Activated CD4-positive, alpha-beta T cell treated with anti-CD3 and anti-CD28 coated beads, Interleukin-2, amount 10 ng/mL, durations not matched to agents 24 days and 14 days (primary cell): ENCODE data around the gene CHAMP1. TPM values are rescaled to one million over a fixed set of nuclear protein-coding genes. Genes with fewer than 3 reads are reported as not detected.

Experiments
- DNase-seq: peaks from one replicate; pipeline ENCODE4 v3.0.0; 2022
- H3K27ac Mint-ChIP-seq: one replicate; pipeline ENCODE4 v1.8.0; 2022; ENCODE audit warnings: mild to moderate bottlenecking, mixed read lengths
- H3K27me3 Mint-ChIP-seq: one replicate; pipeline ENCODE4 v1.8.0; 2022; ENCODE audit warnings: mixed read lengths
- H3K36me3 Mint-ChIP-seq: one replicate; pipeline ENCODE4 v1.8.0; 2022; ENCODE audit warnings: low read depth, mild to moderate bottlenecking, mixed read lengths
- H3K4me1 Mint-ChIP-seq: one replicate; pipeline ENCODE4 v1.8.0; 2021; ENCODE audit warnings: mixed read lengths
- H3K4me3 Mint-ChIP-seq: one replicate; pipeline ENCODE4 v1.8.0; 2022; ENCODE audit warnings: mild to moderate bottlenecking, moderate library complexity, mixed read lengths
- H3K9me3 Mint-ChIP-seq: one replicate; pipeline ENCODE4 v1.8.0; 2021; ENCODE audit warnings: mixed read lengths
- intact Hi-C: fragments of 100-400 bp; cut with micrococcal nuclease; formaldehyde crosslinking; loops from one replicate; pipeline ENCODE4 v1.15.1; 2023
- total RNA-seq: library from RNA; stranded (reverse); gene quantifications from 2 replicates; pipeline ENCODE4 v1.2.3, GENCODE V29; 2022

CHAMP1 gene
- 46.9 and 48.2 TPM in 2 replicates for total RNA-seq

DNA sequence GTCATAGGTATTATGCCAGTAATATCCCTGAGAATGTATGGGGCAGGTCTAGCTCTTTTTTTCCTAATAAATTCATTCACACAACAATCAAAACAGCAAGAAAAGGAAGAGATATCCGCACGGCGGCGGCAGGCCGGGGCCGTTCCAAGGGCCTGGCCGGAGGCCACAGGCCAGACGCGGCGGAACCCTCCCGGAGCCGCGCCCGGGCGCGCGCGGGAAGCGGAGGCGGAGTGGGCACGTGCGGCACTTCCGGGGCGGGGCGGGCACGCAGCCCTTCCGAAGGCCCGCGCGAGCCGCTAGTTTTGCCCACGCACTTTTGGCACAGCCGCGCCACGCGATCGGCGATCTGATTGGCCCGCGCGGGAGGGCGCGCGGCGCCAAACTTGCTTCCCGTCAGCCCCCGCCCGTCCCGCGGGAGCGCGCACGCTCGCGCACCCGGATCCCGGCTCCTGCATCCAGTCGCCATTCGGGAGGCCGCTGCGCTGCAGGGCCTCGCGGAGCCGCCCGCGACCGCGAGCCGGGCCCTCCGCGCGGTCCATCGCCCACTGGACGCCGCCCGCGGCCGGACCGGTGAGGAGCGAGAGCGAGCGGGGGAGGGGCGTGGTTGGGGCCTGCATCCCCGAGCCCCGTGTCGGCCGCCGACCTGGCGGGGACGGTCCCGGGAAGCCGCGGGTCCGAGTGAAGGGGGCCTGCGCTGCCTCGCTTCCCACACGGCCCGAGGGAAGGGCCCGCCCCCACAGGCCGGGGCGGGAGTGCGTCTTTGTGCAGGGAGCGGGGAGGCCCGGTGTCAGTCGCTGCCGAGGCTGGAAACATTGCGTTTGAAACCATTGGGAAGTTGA lies at the start of gene CHAMP1:
CHAMP1 (plus strand) TSS at position 430 of the 839 bp plus-strand sequence. CDS start 9,340 bp downstream, outside the sequence.
- no peaks in the 10 kb centered on the region for H3K27me3 Mint-ChIP-seq
- peak; percentile 98 for DNase-seq
- peaks cover 33% of the 10 kb centered on the region for H3K4me1 Mint-ChIP-seq
- peak within 1 kb of the TSS; percentile 94 for H3K27ac Mint-ChIP-seq
- no peaks in the 10 kb centered on the region for H3K9me3 Mint-ChIP-seq
- peaks cover 18% of the 10 kb centered on the region for H3K36me3 Mint-ChIP-seq
- intact Hi-C loops, result loop anchor here (1.0 kb wide), 1 partner anchor 33 kb away; the partner anchor contains the start of gene UPF3A
- H3K4me3 Mint-ChIP-seq, result peak within 1 kb of the TSS; percentile 86

- H3K4me1 Mint-ChIP-seq, result peaks cover 33% of the 10 kb centered on the region
Observed at GRCh38 chr13:114264886-114265611, 49.3 kb upstream of the CHAMP1 start.

DNA sequence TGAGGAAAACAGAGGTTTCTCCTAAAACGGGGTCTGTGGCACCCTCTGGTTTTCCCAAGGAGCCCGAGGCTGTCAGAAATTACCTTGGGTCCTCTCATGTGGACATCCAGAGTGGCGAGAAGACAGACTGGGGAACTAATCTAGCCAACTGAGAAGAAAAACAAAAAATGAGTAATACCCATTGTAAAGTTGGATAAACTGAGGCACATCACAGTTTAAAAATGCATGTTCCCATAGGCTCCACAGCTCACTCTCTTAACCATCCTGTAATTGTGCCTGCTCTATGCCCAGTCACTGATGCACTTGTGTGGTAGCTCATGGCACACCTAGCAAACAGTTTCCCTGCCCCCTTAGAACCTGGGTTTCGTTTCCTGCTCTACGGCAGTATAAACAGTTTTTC lies 48.1 kb upstream of the CHAMP1 start:
- intact Hi-C loops, result no loop called here
- no peak overlapping the region for H3K4me3 Mint-ChIP-seq
- no peak for DNase-seq
- H3K9me3 Mint-ChIP-seq, result no peaks in the 10 kb centered on the region
- no peaks in the 10 kb centered on the region for H3K27me3 Mint-ChIP-seq
- H3K36me3 Mint-ChIP-seq, result peaks cover 68% of the 10 kb centered on the region
- H3K4me1 Mint-ChIP-seq, result peaks cover 33% of the 10 kb centered on the region
- no peak overlapping the region for H3K27ac Mint-ChIP-seq

More at GRCh38 chr13:114264886-114265611, 49.3 kb upstream of the CHAMP1 start:
- no peaks in the 10 kb centered on the region for H3K27me3 Mint-ChIP-seq
- no peak for DNase-seq
- no peak overlapping the region for H3K27ac Mint-ChIP-seq
- no peaks in the 10 kb centered on the region for H3K9me3 Mint-ChIP-seq
- intact Hi-C loops, result no loop called here
- H3K4me3 Mint-ChIP-seq, result no peak overlapping the region
- peaks cover 73% of the 10 kb centered on the region for H3K36me3 Mint-ChIP-seq

- Mint-ChIP-seq H3K27me3 (no peaks in the 10 kb centered on the region), H3K4me1 (peaks cover 18% of the 10 kb centered on the region), H3K4me3 (no peak overlapping the region), H3K27ac (no peak overlapping the region), H3K36me3 (peaks cover 64% of the 10 kb centered on the region), H3K9me3 (no peaks in the 10 kb centered on the region)
- intact Hi-C loops, result no loop called here
- DNase-seq, result no peak
Observed at GRCh38 chr13:114268344-114269280, 45.7 kb upstream of the CHAMP1 start.

- DNase-seq, result no peak
- Mint-ChIP-seq H3K4me3 (no peak overlapping the region), H3K9me3 (no peaks in the 10 kb centered on the region), H3K27me3 (no peaks in the 10 kb centered on the region), H3K27ac (peak overlapping the region; percentile 16), H3K36me3 (peaks cover 64% of the 10 kb centered on the region), H3K4me1 (peaks cover 16% of the 10 kb centered on the region)
- intact Hi-C loops, result no loop called here
Observed at GRCh38 chr13:114269281-114269770, 45.0 kb upstream of the CHAMP1 start.

- no peaks in the 10 kb centered on the region for H3K27me3 Mint-ChIP-seq
- no peaks in the 10 kb centered on the region for H3K9me3 Mint-ChIP-seq
- intact Hi-C loops, result no loop called here
- no peak overlapping the region for H3K27ac Mint-ChIP-seq
- no peak for DNase-seq
- H3K36me3 Mint-ChIP-seq, result peaks cover 60% of the 10 kb centered on the region
- H3K4me3 Mint-ChIP-seq, result no peak overlapping the region
- H3K4me1 Mint-ChIP-seq, result peaks cover 17% of the 10 kb centered on the region
Observed at GRCh38 chr13:114272977-114273376, 41.3 kb upstream of the CHAMP1 start.

DNA sequence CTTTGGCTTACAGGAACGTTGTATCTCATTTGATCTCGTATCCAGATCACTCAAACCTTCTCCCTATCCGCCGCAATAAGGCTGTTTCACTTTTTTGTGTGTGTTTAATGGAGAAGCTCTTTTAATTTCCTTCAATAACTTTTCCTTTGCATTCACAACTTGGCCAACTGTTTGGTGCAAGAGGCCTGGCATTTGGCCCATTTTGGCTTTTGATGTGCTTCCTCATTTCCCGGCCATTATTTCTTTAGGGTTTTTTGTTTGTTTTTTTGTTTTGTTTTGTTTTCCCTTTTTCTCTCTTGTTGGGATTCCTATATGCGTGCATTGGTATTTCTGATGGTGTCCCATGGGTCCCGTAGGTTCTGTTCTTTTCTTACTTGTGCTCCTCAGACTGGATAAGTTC lies 39.0 kb upstream of the CHAMP1 start:
- Mint-ChIP-seq H3K4me3 (no peak overlapping the region), H3K4me1 (peaks cover 20% of the 10 kb centered on the region), H3K36me3 (peaks cover 49% of the 10 kb centered on the region), H3K27me3 (no peaks in the 10 kb centered on the region), H3K27ac (no peak overlapping the region), H3K9me3 (no peaks in the 10 kb centered on the region)
- DNase-seq, result no peak
- intact Hi-C loops, result no loop called here

- Mint-ChIP-seq H3K27ac (peak overlapping the region; percentile 99), H3K36me3 (peaks cover 45% of the 10 kb centered on the region), H3K4me1 (peaks cover 36% of the 10 kb centered on the region), H3K4me3 (no peak overlapping the region), H3K9me3 (no peaks in the 10 kb centered on the region), H3K27me3 (no peaks in the 10 kb centered on the region)
- intact Hi-C loops, result no loop called here
- no peak for DNase-seq
Observed at GRCh38 chr13:114279146-114279545, 35.2 kb upstream of the CHAMP1 start.

GRCh38 chr13:114279758-114280355 lies 34.4 kb upstream of the CHAMP1 start:
- peak; percentile 63 for DNase-seq
- Mint-ChIP-seq H3K4me3 (peak overlapping the region; percentile 69), H3K4me1 (peaks cover 39% of the 10 kb centered on the region), H3K27me3 (no peaks in the 10 kb centered on the region), H3K27ac (peak overlapping the region; percentile 99), H3K9me3 (no peaks in the 10 kb centered on the region), H3K36me3 (peaks cover 46% of the 10 kb centered on the region)
- intact Hi-C loops, result no loop called here

DNA sequence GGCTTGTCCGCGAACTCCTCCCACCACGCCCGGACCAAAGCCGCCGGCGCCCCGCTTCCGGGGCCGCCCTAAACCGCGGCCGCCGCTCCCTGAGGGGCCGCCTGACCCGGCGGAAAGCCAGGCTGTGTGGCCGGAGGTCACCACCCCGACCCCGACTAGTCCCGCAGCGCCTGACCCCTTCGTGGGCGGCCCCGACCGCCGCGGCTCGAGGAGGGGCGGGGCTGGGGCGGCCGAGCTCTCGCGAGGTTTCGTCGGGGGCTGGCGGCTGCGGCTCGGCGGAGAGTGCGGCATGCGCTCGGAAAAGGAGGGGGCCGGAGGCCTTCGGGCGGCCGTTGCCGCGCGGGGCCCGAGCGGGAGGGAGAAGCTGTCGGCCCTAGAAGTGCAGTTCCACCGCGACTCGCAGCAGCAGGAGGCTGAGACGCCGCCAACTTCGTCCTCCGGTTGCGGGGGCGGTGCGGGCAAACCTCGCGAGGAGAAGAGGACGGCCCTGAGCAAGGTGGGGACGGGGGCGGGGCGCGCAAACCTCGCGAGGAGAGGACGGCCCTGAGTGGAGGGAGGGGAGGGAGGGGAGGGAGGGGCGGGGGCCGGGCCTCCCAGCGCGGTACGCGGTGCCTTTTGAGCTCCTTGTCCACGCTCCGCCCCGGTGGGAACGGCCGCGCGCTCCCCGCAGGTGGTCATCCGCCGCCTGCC lies 32.8 kb upstream of the CHAMP1 start, which contains the start of gene UPF3A:
UPF3A (plus strand) TSS at position 251 of the 690 bp plus-strand sequence; CDS start at position 290, 39 bp downstream.
- H3K27ac Mint-ChIP-seq, result peak within 1 kb of the TSS; percentile 99
- peaks cover 40% of the 10 kb centered on the region for H3K36me3 Mint-ChIP-seq
- intact Hi-C loops, result loop anchor here (1.0 kb wide), 2 partner anchors 33 to 46 kb away; partner anchors contain the start of gene CHAMP1
- peak; percentile 96 for DNase-seq
- no peaks in the 10 kb centered on the region for H3K27me3 Mint-ChIP-seq
- H3K9me3 Mint-ChIP-seq, result no peaks in the 10 kb centered on the region
- peak within 1 kb of the TSS; percentile 94 for H3K4me3 Mint-ChIP-seq
- H3K4me1 Mint-ChIP-seq, result peaks cover 40% of the 10 kb centered on the region

DNA sequence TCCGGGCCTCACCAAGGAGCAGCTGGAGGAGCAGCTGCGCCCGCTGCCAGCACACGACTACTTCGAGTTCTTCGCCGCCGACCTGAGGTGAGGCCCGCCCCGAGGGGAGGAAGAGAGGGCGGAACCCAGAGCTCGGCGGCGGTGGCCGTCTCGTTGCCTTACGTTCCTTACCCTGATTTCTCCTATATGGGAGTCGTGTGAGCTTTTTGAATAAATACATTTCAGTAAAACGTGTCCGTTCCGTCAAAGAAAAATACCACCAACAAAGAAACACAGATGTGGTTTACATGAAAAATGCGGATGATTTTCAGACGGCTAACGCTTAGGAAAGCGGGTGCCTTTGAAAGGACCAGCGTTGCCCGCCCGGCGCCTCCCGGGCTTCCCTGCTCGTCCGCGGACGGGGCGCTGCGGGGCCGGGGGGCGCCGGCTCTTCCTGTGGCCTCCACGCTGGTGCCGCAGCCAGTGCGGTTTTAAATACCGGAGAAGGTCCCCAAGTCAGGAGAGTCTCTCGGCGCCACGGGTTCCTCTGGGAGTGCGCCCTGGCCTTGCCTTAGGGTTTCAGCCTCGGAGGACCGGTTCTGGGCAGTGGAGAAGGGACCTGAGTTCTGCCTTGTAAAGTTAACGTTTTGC lies 32.1 kb upstream of the CHAMP1 start:
- Mint-ChIP-seq H3K27me3 (no peaks in the 10 kb centered on the region), H3K4me1 (peaks cover 40% of the 10 kb centered on the region), H3K27ac (peak overlapping the region; percentile 91), H3K36me3 (peaks cover 47% of the 10 kb centered on the region), H3K4me3 (peak overlapping the region; percentile 94), H3K9me3 (no peaks in the 10 kb centered on the region)
- intact Hi-C loops, result no loop called here
- DNase-seq, result peak; percentile 93

DNA sequence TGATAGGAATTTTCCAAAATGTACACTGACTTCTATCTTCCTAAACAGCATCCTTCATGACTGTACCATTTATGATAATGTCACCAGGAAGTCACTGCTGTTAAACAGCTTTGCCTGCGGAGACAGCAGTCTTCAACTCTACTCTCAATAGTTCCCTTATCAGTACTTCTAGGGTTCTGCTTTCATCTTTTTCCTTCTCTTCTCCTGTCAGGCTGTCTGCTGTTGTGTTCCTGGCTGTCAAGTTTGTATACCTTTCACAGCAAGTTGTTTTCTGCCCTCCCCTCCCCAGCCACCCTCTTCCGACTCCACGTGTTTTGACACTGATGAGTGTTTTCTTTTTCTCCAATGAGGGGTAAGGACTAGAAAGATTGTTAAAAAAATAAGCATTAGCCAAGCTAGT lies 30.7 kb upstream of the CHAMP1 start:
- no peaks in the 10 kb centered on the region for H3K9me3 Mint-ChIP-seq
- H3K27ac Mint-ChIP-seq, result no peak overlapping the region
- peak overlapping the region; percentile 57 for H3K4me3 Mint-ChIP-seq
- DNase-seq, result no peak
- H3K4me1 Mint-ChIP-seq, result peaks cover 37% of the 10 kb centered on the region
- no peaks in the 10 kb centered on the region for H3K27me3 Mint-ChIP-seq
- intact Hi-C loops, result no loop called here
- H3K36me3 Mint-ChIP-seq, result peaks cover 51% of the 10 kb centered on the region
